ENCODE data around the gene TMEM63B. TPM values are rescaled to one million over a fixed set of nuclear protein-coding genes. Genes with fewer than 3 reads are reported as not detected.
"Not testable (repeated sequence)": the region's sequence is repeated elsewhere in the genome, so short reads cannot be mapped to it uniquely, and the experiment has no call there.

Gene TMEM63B
- total RNA-seq, 1 donor from 2014 or later = 45.5 TPM

GRCh38 chr6:44091981-44092884, 35.1 kb upstream of the TMEM63B start:
- Mint-ChIP-seq H3K4me3 (no peak overlapping the region), H3K36me3 (peaks cover 10% of the 10 kb centered on the region), H3K4me1 (ENCODE audit: unreplicated experiment) (peaks cover 5% of the 10 kb centered on the region), H3K27me3 (no peaks in the 10 kb centered on the region), H3K27ac (no peak overlapping the region), H3K9me3 (no peaks in the 10 kb centered on the region)
- DNase-seq (ENCODE audit: extremely low spot score, unreplicated experiment) = no peak
- TF ChIP-seq CTCF (conservative IDR thresholded peaks at IDR 0.05) = no peak

- TF ChIP-seq CTCF (conservative IDR thresholded peaks at IDR 0.05) = no peak
- no peak overlapping the region for H3K4me3 Mint-ChIP-seq
- H3K36me3 Mint-ChIP-seq = peaks cover 10% of the 10 kb centered on the region
- no peaks in the 10 kb centered on the region for H3K9me3 Mint-ChIP-seq
- no peak overlapping the region for H3K27ac Mint-ChIP-seq
- DNase-seq (ENCODE audit: extremely low spot score, unreplicated experiment) = no peak
- H3K27me3 Mint-ChIP-seq = no peaks in the 10 kb centered on the region
- H3K4me1 Mint-ChIP-seq (ENCODE audit: unreplicated experiment) = peaks cover 5% of the 10 kb centered on the region
Measured at GRCh38 chr6:44093066-44093465, 34.3 kb upstream of the TMEM63B start.

- no peak overlapping the region for H3K4me3 Mint-ChIP-seq
- H3K27ac Mint-ChIP-seq = peak overlapping the region; percentile 57
- H3K4me1 Mint-ChIP-seq (ENCODE audit: unreplicated experiment) = peaks cover 5% of the 10 kb centered on the region
- peaks cover 10% of the 10 kb centered on the region for H3K36me3 Mint-ChIP-seq
- H3K27me3 Mint-ChIP-seq = no peaks in the 10 kb centered on the region
- TF ChIP-seq CTCF (conservative IDR thresholded peaks at IDR 0.05) = no peak
- no peak for DNase-seq (ENCODE audit: extremely low spot score, unreplicated experiment)
- no peaks in the 10 kb centered on the region for H3K9me3 Mint-ChIP-seq
Measured at GRCh38 chr6:44093750-44094402, 33.5 kb upstream of the TMEM63B start.

GRCh38 chr6:44094403-44095242, 32.7 kb upstream of the TMEM63B start:
- Mint-ChIP-seq H3K9me3 (no peaks in the 10 kb centered on the region), H3K27ac (peak overlapping the region; percentile 57), H3K36me3 (peaks cover 10% of the 10 kb centered on the region), H3K4me1 (ENCODE audit: unreplicated experiment) (peaks cover 5% of the 10 kb centered on the region), H3K27me3 (no peaks in the 10 kb centered on the region), H3K4me3 (no peak overlapping the region)
- no peak for TF ChIP-seq CTCF (conservative IDR thresholded peaks at IDR 0.05)
- DNase-seq (ENCODE audit: extremely low spot score, unreplicated experiment) = no peak

- H3K27ac Mint-ChIP-seq = peak overlapping the region; percentile 57
- DNase-seq (ENCODE audit: extremely low spot score, unreplicated experiment); H3K9me3 Mint-ChIP-seq; H3K4me3 Mint-ChIP-seq; H3K27me3 Mint-ChIP-seq; H3K4me1 Mint-ChIP-seq (ENCODE audit: unreplicated experiment); H3K36me3 Mint-ChIP-seq: not testable (repeated sequence)
Measured at GRCh38 chr6:44095243-44095623, 32.1 kb upstream of the TMEM63B start.

Measured in type B pancreatic cell (in vitro differentiated cells).